Psoas muscle (tissue), 8 donors: Measurements from ENCODE around the gene CTSE. TPM values are rescaled to one million over a fixed set of nuclear protein-coding genes. Genes with fewer than 3 reads are reported as not detected.
A peak's percentile ranks its signal among the peaks of the same experiment; 100 is the strongest.

Experiments used
- ATAC-seq, 4 donors: fragments of 200-7000 bp; cut with Tn5 transposase; one replicate each; pipeline ENCODE4 v1.9.1; 2020; ENCODE audit warnings: moderate library complexity in 3 of 4, mild to moderate bottlenecking in 2 of 4
- DNase-seq, 2 donors: peaks; one replicate each; pipeline ENCODE4 v3.0.0-alpha.2; 2020
- H3K27ac ChIP-seq: fragments of 200-600 bp; one replicate; pipeline ENCODE4 v1.8.0; 2022
- H3K27me3 ChIP-seq, 3 donors: fragments of 200-600 bp in 1 of 3; one replicate each; pipeline versions ENCODE4 v1.6.1 to v1.8.0; 2013 to 2022; ENCODE audit warnings: low read length in 2 of 3, mild to moderate bottlenecking in 2 of 3, moderate library complexity in 1 of 3; ENCODE audit not compliant: insufficient read depth in 3 of 3
- H3K36me3 ChIP-seq, 2 donors: fragments of 200-600 bp in 1 of 2; one replicate each; pipeline versions ENCODE4 v1.6.1 to v1.8.0; 2013 to 2022; ENCODE audit warnings: low read depth in 1 of 2, mild to moderate bottlenecking in 1 of 2, moderate library complexity in 1 of 2; ENCODE audit not compliant: insufficient read depth in 1 of 2
- H3K4me1 ChIP-seq: fragments of 200-600 bp; one replicate; pipeline ENCODE4 v1.8.0; 2022
- H3K4me3 ChIP-seq: fragments of 200-600 bp; one replicate; pipeline ENCODE4 v1.8.0; 2022; ENCODE audit warnings: mild to moderate bottlenecking
- H3K9me3 ChIP-seq: fragments of 200-600 bp; one replicate; pipeline ENCODE4 v1.8.0; 2022
- CTCF ChIP-seq: fragments of 200-600 bp; IDR thresholded peaks from one replicate; pipeline ENCODE4 v1.8.0; 2022; ENCODE audit warnings: antibody characterized with exemption
- WGBS, 3 donors: extraction: QIAGEN DNeasy Blood & Tissue Kit; methylation state at CpG; one replicate each; pipeline versions ENCODE4 v1.1.6 to v1.1.7; 2013; 5-methylcytosine and 5-hydroxymethylcytosine counted together
- intact Hi-C, 2 donors: fragments of 100-400 bp; cut with DNase I; formaldehyde crosslinking; loops; one replicate each; pipeline versions ENCODE4 v1.11.0 to v1.14.2; 2022
- polyA plus RNA-seq, 3 donors: library from polyadenylated mRNA; stranded (reverse); fragments of 200-250 nt; gene quantifications; one replicate each; pipeline ENCODE4 v1.2.3, GENCODE V29; 2013
- total RNA-seq, 4 donors: library from RNA; stranded (reverse); fragmentation: NEBNext Ultra II Directional in 2 of 4; extraction: Animal tissue kit (Norgen Biotek cat#: 25700) in 2 of 4; gene quantifications; one replicate each; pipeline versions ENCODE4 v1.2.1 to v1.2.4, GENCODE V29; 2021 to 2023
- donor health status: healthy with polysubstance abuse.
- donor health status: DM: no; HTN: no; CAD: no; lungs with moderate emphysema.
- donor health status: Bipolar disorder and iron deficiency.
- donor health status: healthy.
- donor health status: DM: yes; HTN: yes; CAD: no.
- donor health status: DM: no; HTN: no; CAD: no.
- donor health status: DM: no; HTN: no; CAD: no.
- donor health status: DM: yes; HTN: yes; CAD: no.

CTSE gene
- total and polyA plus RNA-seq, 7 donors = 0.03 to 0.22 (median 0.20) TPM; not detected in 4

- H3K36me3 ChIP-seq = no peaks in the 10 kb centered on the region
- H3K4me1 ChIP-seq = no peaks in the 10 kb centered on the region
- no peaks in the 10 kb centered on the region for H3K9me3 ChIP-seq
- no peaks in the 10 kb centered on the region for H3K27me3 ChIP-seq
- no peak overlapping the region for H3K4me3 ChIP-seq
- no peak overlapping the region for H3K27ac ChIP-seq
- intact Hi-C loops = loop anchor here in 1 of 2 donors (5.0 kb wide), 1 partner anchor 77 kb away; no protein-coding TSS in a partner anchor
- ATAC-seq (peak; percentile 66 to 80 (median 68)), DNase-seq (peak in 1 of 2 donors; percentile 37)
- 10 to 18% (median 10%) methylated on average over 4 of the region's 4 CpGs for WGBS, 3 donors
- TF ChIP-seq CTCF = peak; percentile 66
Measured at GRCh38 chr1:206030714-206031113, 7.0 kb upstream of the CTSE start.

GRCh38 chr1:206030191-206030590 is 6.5 kb upstream of the CTSE start:
- no peak for ATAC-seq
- H3K27me3 ChIP-seq = no peaks in the 10 kb centered on the region
- no peak overlapping the region for H3K4me3 ChIP-seq
- H3K9me3 ChIP-seq = no peaks in the 10 kb centered on the region
- DNase-seq = no peak
- intact Hi-C loops = loop anchor here in 1 of 2 donors (5.0 kb wide), 1 partner anchor 77 kb away; no protein-coding TSS in a partner anchor
- 75 to 79% (median 77%) methylated on average over 4 of the region's 4 CpGs for WGBS, 3 donors
- TF ChIP-seq CTCF = no peak
- no peaks in the 10 kb centered on the region for H3K36me3 ChIP-seq
- no peak overlapping the region for H3K27ac ChIP-seq
- H3K4me1 ChIP-seq = no peaks in the 10 kb centered on the region

GRCh38 chr1:206029484-206029883 is 5.8 kb upstream of the CTSE start:
- Histone ChIP-seq H3K36me3 (no peaks in the 10 kb centered on the region), H3K27me3 (no peaks in the 10 kb centered on the region), H3K9me3 (no peaks in the 10 kb centered on the region), H3K27ac (no peak overlapping the region), H3K4me3 (no peak overlapping the region), H3K4me1 (no peaks in the 10 kb centered on the region)
- 18 to 33% (median 18%) methylated on average over 4 of the region's 4 CpGs for WGBS, 3 donors
- peak; percentile 69 to 77 for DNase-seq
- ATAC-seq = peak in 2 of 4 donors; percentile 54 to 64
- TF ChIP-seq CTCF = no peak
- intact Hi-C loops = no loop called here

GRCh38 chr1:206025283-206025820 is 1.7 kb upstream of the CTSE start:
- no peak for DNase-seq
- intact Hi-C loops = no loop called here
- WGBS, 3 donors = 71 to 79% (median 79%) methylated on average over 3 of the region's 3 CpGs

More at GRCh38 chr1:206025283-206025820, 1.7 kb upstream of the CTSE start:
- Histone ChIP-seq H3K27ac (no peak overlapping the region), H3K9me3 (no peaks in the 10 kb centered on the region), H3K4me1 (no peaks in the 10 kb centered on the region), H3K36me3 (no peaks in the 10 kb centered on the region), H3K27me3 (no peaks in the 10 kb centered on the region), H3K4me3 (no peak overlapping the region)
- TF ChIP-seq CTCF = no peak
- no peak for ATAC-seq
